GM23248 (cell line): ENCODE measurements around the gene UBAC1. TPM values are rescaled to one million over a fixed set of nuclear protein-coding genes. Genes with fewer than 3 reads are reported as not detected.
"Not testable (repeated sequence)": the region's sequence is repeated elsewhere in the genome, so short reads cannot be mapped to it uniquely, and the experiment has no call there.

ENCODE experiments used
- DNase-seq: peaks from one replicate; pipeline ENCODE4 v3.0.0-alpha.2; 2015
- H2AFZ ChIP-seq: fragments of 200-600 bp; sonication (generic); 2 replicates; pipeline ENCODE4 v1.6.1; 2016; ENCODE audit warnings: antibody characterized with exemption
- H3F3A ChIP-seq: fragments of 200-600 bp; sonication (generic); 2 replicates; pipeline ENCODE4 v1.6.1; 2016; ENCODE audit warnings: mild to moderate bottlenecking, antibody characterized with exemption, mixed run types; ENCODE audit not compliant: insufficient read depth
- H3K27ac ChIP-seq: fragments of 200-600 bp; sonication (generic); 2 replicates; pipeline ENCODE4 v1.5.1; 2016; ENCODE audit warnings: mild to moderate bottlenecking
- H3K27me3 ChIP-seq: fragments of 200-600 bp; sonication (generic); replicated peaks from 2 replicates; pipeline ENCODE4 v1.6.1; 2016; ENCODE audit warnings: mild to moderate bottlenecking; ENCODE audit not compliant: insufficient read depth
- H3K36me3 ChIP-seq: fragments of 200-600 bp; sonication (generic); 2 replicates; pipeline ENCODE4 v1.6.1; 2016; ENCODE audit warnings: low read depth, mild to moderate bottlenecking
- H3K4me1 ChIP-seq: fragments of 200-600 bp; sonication (generic); 2 replicates; pipeline ENCODE4 v1.6.1; 2016; ENCODE audit warnings: mild to moderate bottlenecking; ENCODE audit not compliant: insufficient read depth
- H3K4me2 ChIP-seq: fragments of 200-600 bp; sonication (generic); one replicate; pipeline ENCODE4 v1.6.1; 2016; ENCODE audit warnings: mild to moderate bottlenecking; ENCODE audit not compliant: unreplicated experiment
- H3K4me3 ChIP-seq: fragments of 200-600 bp; sonication (generic); 2 replicates; pipeline ENCODE4 v1.5.1; 2016; ENCODE audit warnings: mild to moderate bottlenecking
- H3K79me2 ChIP-seq: fragments of 200-600 bp; sonication (generic); 2 replicates; pipeline ENCODE4 v1.6.1; 2016; ENCODE audit warnings: mild to moderate bottlenecking; ENCODE audit not compliant: insufficient read depth
- H3K9ac ChIP-seq: fragments of 200-600 bp; sonication (generic); 2 replicates; pipeline ENCODE4 v1.6.1; 2016; ENCODE audit warnings: mild to moderate bottlenecking
- H3K9me2 ChIP-seq: fragments of 200-600 bp; sonication (generic); 2 replicates; pipeline ENCODE4 v1.6.1; 2016; ENCODE audit warnings: mixed run types, mild to moderate bottlenecking, moderate library complexity; ENCODE audit not compliant: insufficient read depth
- H3K9me3 ChIP-seq: fragments of 200-600 bp; sonication (generic); one replicate; pipeline ENCODE4 v1.6.1; 2017; ENCODE audit warnings: low read depth
- H4K20me1 ChIP-seq: fragments of 200-600 bp; sonication (generic); 2 replicates; pipeline ENCODE4 v1.6.0; 2016; ENCODE audit not compliant: insufficient read depth
- EZH2 ChIP-seq: fragments of 200-600 bp; sonication (generic); IDR thresholded peaks from 2 replicates; pipeline ENCODE4 v1.6.1; 2018; ENCODE audit warnings: antibody characterized with exemption, mild to moderate bottlenecking; ENCODE audit not compliant: insufficient read depth, poor library complexity, severe bottlenecking
- EZH2phosphoT487 ChIP-seq: fragments of 200-600 bp; sonication (generic); IDR thresholded peaks from 2 replicates; pipeline ENCODE4 v1.6.1; 2018; ENCODE audit warnings: antibody characterized with exemption, moderate library complexity, mild to moderate bottlenecking, low read depth; ENCODE audit not compliant: insufficient read depth
- WGBS, 2 experiments: methylation state at CpG; one replicate each; pipeline ENCODE4 v1.1.6; 2015 to 2017; ENCODE audit warnings: low lambda C conversion rate in 2 of 2, low coverage in 1 of 2; ENCODE audit errors: missing lambda C conversion rate in 2 of 2; 5-methylcytosine and 5-hydroxymethylcytosine counted together
- in situ Hi-C: fragments of 300-500 bp; cut with MboI; formaldehyde crosslinking; loops from 2 replicates; pipeline ENCODE4 v1.15.0; 2020
- polyA plus RNA-seq: library from polyadenylated mRNA; unstranded; fragments of >200 nt; fragmentation: Nextera tagmentation; extraction: Ambion mirVana; gene quantifications from 2 replicates; pipeline ENCODE4 v1.2.1, GENCODE V29; 2016
- total RNA-seq: library from RNA; depleted of rRNA; stranded (reverse); fragments of >200 nt; shearing (Covaris generic); gene quantifications from 2 replicates; pipeline ENCODE4 v1.2.3, GENCODE V29; 2014

Gene UBAC1
- total and polyA plus RNA-seq, 2 experiments from 2014 or later: 29.4 to 45.9 TPM

- in situ Hi-C loops: no loop called here
- Histone ChIP-seq H4K20me1 (no peaks in the 10 kb centered on the region), H2AFZ (no peak overlapping the region), H3K27ac (no peak overlapping the region), H3F3A (no peaks in the 10 kb centered on the region), H3K79me2 (no peaks in the 10 kb centered on the region), H3K9ac (no peak overlapping the region), H3K4me1 (no peaks in the 10 kb centered on the region), H3K9me2 (no peaks in the 10 kb centered on the region), H3K36me3 (no peaks in the 10 kb centered on the region), H3K9me3 (no peaks in the 10 kb centered on the region), H3K4me3 (no peak overlapping the region), H3K4me2 (no peak overlapping the region), H3K27me3 (0 out of 2 replicates have a peak, but pooled peaks cover 5% of the 10 kb centered on the region)
- WGBS, 2 experiments: 35 to 54% methylated on average over 5 to 9 of the region's 9 CpGs
- no peak for DNase-seq
- no peak for TF ChIP-seq EZH2phosphoT487
- TF ChIP-seq EZH2: no peak
Measured at GRCh38 chr9:135970128-135970815, 9.1 kb upstream of the UBAC1 start.

DNA sequence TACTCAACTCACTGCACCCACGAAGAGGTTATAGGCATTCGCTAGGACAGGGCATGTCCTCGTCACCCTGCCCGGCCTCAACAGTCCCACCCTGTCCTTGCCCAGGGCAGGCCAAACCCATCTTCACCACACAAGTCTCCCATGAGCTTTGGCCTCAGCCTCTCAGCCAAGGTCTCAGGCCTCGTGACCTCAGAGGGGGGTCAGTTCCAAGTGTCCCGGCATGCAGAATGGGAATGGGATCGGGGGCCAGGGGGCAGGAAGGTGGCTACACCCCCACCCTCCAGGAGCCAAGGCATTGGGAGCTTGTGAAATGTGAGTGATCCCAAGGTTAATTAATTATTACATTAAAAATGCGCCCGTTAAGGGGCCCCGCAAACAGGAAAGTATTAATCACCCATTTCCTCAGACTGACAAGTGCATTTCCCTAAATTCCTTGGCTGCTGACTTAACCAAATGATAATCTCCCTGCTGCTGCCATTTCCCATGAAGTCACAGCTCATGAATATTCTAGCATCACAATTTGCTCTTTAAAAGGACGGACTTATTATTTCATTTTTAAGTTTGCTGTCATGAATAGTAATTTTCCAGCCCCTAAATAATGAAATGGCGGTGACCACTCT is 8.0 kb upstream of the UBAC1 start:
- in situ Hi-C loops: loop anchor here (5.0 kb wide), 1 partner anchor 153 kb away; no protein-coding TSS in a partner anchor
- Histone ChIP-seq H4K20me1 (no peaks in the 10 kb centered on the region), H3F3A (no peaks in the 10 kb centered on the region), H3K27me3 (peaks cover 10% of the 10 kb centered on the region; the same call in 1 of the 2 replicates), H3K9me3 (no peaks in the 10 kb centered on the region), H3K4me2 (no peak overlapping the region), H3K4me1 (no peaks in the 10 kb centered on the region), H3K9ac (no peak overlapping the region), H2AFZ (no peak overlapping the region), H3K79me2 (no peaks in the 10 kb centered on the region), H3K4me3 (no peak overlapping the region), H3K9me2 (no peaks in the 10 kb centered on the region), H3K36me3 (no peaks in the 10 kb centered on the region), H3K27ac (no peak overlapping the region)
- no peak for DNase-seq
- TF ChIP-seq EZH2: no peak
- no peak for TF ChIP-seq EZH2phosphoT487
- WGBS, 2 experiments: 58 to 62% methylated on average over 12 of the region's 12 CpGs

DNA sequence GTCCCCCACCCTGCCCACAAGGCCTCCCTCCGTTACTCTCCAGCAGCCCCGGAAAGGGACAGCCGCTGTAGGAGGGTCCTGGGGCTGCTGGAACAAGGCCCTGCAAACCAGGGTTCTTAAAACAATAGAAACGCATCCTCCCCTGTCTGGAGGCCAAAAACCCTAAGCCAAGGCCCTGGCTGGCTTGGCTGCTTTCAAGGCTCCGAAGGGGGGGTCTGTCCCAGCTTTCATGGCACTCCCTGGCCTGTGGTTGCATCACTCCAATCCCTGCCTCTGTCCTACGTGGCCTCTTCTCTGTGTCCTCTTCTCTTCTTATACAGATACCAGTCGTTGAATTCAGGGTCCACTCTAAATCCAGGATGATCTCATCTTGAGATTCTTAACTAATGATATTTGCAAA is 7.4 kb upstream of the UBAC1 start:
- no peaks in the 10 kb centered on the region for H3K4me1 ChIP-seq
- H3K9me3 ChIP-seq: no peaks in the 10 kb centered on the region
- H3K9ac ChIP-seq: no peak overlapping the region
- no peaks in the 10 kb centered on the region for H3F3A ChIP-seq
- H3K79me2 ChIP-seq: no peaks in the 10 kb centered on the region
- no peak overlapping the region for H2AFZ ChIP-seq
- no peak for DNase-seq
- no peaks in the 10 kb centered on the region for H3K9me2 ChIP-seq
- in situ Hi-C loops: loop anchor here (5.0 kb wide), 1 partner anchor 154 kb away; no protein-coding TSS in a partner anchor
- TF ChIP-seq EZH2 (no peak), EZH2phosphoT487 (no peak)
- no peak overlapping the region for H3K4me2 ChIP-seq
- no peaks in the 10 kb centered on the region for H4K20me1 ChIP-seq
- WGBS, 2 experiments: 34 to 35% methylated on average over 7 of the region's 7 CpGs
- no peak overlapping the region for H3K4me3 ChIP-seq
- peaks cover 10% of the 10 kb centered on the region; the same call in 1 of the 2 replicates for H3K27me3 ChIP-seq
- H3K27ac ChIP-seq: no peak overlapping the region
- H3K36me3 ChIP-seq: no peaks in the 10 kb centered on the region

- H3K4me1 ChIP-seq: no peaks in the 10 kb centered on the region
Measured at GRCh38 chr9:135968083-135968476, 6.9 kb upstream of the UBAC1 start.

DNA sequence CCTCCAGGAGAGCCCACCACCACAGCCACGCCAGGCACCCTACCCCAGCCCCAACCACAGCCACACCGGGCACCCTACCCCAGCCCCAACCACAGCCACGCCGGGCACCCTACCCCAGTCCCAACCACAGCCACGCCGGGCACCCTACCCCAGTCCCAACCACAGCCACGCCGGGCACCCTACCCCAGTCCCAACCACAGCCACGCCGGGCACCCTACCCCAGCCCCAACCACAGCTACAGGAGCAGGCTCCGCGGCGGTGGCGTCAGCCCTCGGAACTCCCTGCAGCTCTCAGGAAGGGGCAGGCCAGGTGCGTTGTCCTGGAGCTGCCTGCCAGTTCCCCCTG is 5.7 kb upstream of the UBAC1 start:
- H3K9me2 ChIP-seq, H3K79me2 ChIP-seq, H4K20me1 ChIP-seq, DNase-seq, H3K4me3 ChIP-seq, H3F3A ChIP-seq, H3K9ac ChIP-seq, H3K4me1 ChIP-seq, H3K27ac ChIP-seq, H3K4me2 ChIP-seq, H3K36me3 ChIP-seq, H2AFZ ChIP-seq, H3K9me3 ChIP-seq: not testable (repeated sequence)
- H3K27me3 ChIP-seq: peaks cover 14% of the 10 kb centered on the region; the same call in 1 of the 2 replicates
- in situ Hi-C loops: loop anchor here (5.0 kb wide), 1 partner anchor 155 kb away; no protein-coding TSS in a partner anchor
- WGBS, 2 experiments: 55 to 77% methylated on average over 8 to 16 of the region's 16 CpGs

More at GRCh38 chr9:135968083-135968476, 6.9 kb upstream of the UBAC1 start:
- H3K4me3 ChIP-seq: no peak overlapping the region
- no peaks in the 10 kb centered on the region for H3F3A ChIP-seq
- no peak overlapping the region for H3K27ac ChIP-seq
- no peak overlapping the region for H2AFZ ChIP-seq
- WGBS, 2 experiments: 14 to 19% methylated on average over 5 of the region's 5 CpGs
- TF ChIP-seq EZH2phosphoT487: no peak
- no peak for TF ChIP-seq EZH2
- peaks cover 10% of the 10 kb centered on the region; the same call in 1 of the 2 replicates for H3K27me3 ChIP-seq
- no peaks in the 10 kb centered on the region for H3K9me2 ChIP-seq
- no peaks in the 10 kb centered on the region for H3K79me2 ChIP-seq
- in situ Hi-C loops: loop anchor here (5.0 kb wide), 1 partner anchor 154 kb away; no protein-coding TSS in a partner anchor
- H4K20me1 ChIP-seq: no peaks in the 10 kb centered on the region
- H3K36me3 ChIP-seq: no peaks in the 10 kb centered on the region
- H3K9me3 ChIP-seq: no peaks in the 10 kb centered on the region
- H3K4me2 ChIP-seq: no peak overlapping the region
- DNase-seq: no peak
- no peak overlapping the region for H3K9ac ChIP-seq
